OCI-LY1 (cell line): ENCODE data around the gene TMEM107.

Source experiments
- EZH2 ChIP-seq: fragments of 200-600 bp; sonication (generic), shearing (Covaris generic); IDR thresholded peaks from 2 replicates; pipeline ENCODE4 v1.8.0; 2017; ENCODE audit warnings: borderline replicate concordance, mixed run types, mild to moderate bottlenecking, antibody characterized with exemption, low read length, moderate library complexity, mixed read lengths
- TF ChIP-seq, protein P1 (sequence below): fragments of 200-600 bp; sonication (generic), shearing (Covaris generic); IDR thresholded peaks from 2 replicates; pipeline ENCODE4 v1.5.1; 2017; ENCODE audit warnings: mild to moderate bottlenecking, antibody characterized with exemption, low read length, moderate library complexity, mixed read lengths

DNA sequence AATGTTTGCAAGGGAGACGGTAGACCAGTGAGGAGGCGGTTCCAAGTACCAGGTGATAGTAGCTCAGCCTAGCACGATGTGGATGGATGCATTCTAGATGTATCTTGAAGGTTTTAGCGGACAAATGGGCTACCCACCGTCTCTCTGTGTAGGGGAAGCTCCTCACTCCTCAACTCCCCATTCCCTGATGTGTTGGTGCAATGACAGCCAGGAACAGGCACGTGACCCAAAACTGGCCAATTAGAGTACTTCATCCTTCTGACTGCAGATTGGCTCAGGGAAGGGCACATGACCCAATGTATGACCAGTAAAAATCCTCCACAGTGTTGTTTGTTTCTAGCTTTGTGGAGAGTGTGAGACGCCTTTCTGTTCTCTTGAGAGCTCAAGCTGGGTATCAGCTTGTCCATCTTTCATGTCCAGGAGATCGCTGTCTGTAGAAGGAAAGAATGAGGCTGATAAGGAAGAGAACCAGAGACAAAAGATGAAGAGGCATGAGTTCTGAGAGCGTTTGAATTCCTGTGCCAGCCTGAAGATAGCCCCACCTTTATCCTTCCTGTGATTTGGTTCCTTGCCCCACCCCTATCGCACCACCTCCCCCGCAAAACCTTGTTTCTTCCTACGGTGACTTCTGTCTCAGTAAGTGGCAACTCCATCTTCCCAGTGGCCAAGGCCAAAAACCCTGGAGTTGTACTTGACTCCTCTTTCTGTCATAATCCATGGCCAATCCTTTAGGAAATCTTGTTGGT is 16.1 kb upstream of the TMEM107 start:
- TF ChIP-seq, protein P1, sequence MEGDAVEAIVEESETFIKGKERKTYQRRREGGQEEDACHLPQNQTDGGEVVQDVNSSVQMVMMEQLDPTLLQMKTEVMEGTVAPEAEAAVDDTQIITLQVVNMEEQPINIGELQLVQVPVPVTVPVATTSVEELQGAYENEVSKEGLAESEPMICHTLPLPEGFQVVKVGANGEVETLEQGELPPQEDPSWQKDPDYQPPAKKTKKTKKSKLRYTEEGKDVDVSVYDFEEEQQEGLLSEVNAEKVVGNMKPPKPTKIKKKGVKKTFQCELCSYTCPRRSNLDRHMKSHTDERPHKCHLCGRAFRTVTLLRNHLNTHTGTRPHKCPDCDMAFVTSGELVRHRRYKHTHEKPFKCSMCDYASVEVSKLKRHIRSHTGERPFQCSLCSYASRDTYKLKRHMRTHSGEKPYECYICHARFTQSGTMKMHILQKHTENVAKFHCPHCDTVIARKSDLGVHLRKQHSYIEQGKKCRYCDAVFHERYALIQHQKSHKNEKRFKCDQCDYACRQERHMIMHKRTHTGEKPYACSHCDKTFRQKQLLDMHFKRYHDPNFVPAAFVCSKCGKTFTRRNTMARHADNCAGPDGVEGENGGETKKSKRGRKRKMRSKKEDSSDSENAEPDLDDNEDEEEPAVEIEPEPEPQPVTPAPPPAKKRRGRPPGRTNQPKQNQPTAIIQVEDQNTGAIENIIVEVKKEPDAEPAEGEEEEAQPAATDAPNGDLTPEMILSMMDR, result no peak
- TF ChIP-seq EZH2, result no peak
